ENCODE data around the gene PTPN14.
"Not testable (repeated sequence)": the region's sequence is repeated elsewhere in the genome, so short reads cannot be mapped to it uniquely, and the experiment has no call there.

The PTPN14 gene

DNA sequence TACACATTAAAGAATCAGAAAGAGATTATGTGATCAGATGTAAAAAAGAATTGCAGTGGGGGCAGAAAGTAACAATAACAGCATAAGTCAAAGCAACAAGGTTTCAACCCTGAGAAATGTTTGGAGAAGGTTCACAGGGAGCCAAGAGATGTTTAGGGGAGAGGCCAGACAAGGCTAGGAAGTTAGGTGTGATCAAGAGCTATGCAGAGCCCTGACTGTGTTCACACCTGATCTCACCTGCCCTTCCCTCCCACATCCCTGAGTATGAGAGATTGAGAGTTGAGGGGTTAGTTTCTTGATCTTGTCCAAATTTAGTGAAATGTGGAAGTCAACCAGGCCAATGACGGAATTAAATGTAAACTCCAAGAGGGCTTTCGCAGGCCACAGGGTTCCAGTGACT lies 10.2 kb downstream of the PTPN14 start:
- no peak for DNase-seq (ENCODE audit: low read depth)

DNA sequence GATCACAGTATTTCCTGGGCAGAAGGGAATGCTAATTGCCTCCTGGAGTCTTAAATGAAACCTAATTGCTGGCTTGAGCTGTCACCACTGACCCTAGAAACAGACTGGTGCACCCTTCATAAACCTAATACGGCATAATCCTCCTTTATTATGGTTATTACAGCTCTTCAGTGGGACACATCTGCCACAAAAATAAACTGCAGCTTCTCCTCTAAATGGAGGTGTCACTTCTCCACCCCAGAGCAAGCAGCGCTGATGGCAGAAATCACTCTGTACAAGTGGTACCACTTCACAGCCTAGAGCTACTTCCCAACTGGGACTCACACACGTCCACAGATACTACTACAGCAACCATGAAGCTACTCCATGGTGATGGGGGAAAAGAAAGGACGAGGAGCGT lies 11.1 kb downstream of the PTPN14 start:
- no peak for DNase-seq (ENCODE audit: low read depth)

DNA sequence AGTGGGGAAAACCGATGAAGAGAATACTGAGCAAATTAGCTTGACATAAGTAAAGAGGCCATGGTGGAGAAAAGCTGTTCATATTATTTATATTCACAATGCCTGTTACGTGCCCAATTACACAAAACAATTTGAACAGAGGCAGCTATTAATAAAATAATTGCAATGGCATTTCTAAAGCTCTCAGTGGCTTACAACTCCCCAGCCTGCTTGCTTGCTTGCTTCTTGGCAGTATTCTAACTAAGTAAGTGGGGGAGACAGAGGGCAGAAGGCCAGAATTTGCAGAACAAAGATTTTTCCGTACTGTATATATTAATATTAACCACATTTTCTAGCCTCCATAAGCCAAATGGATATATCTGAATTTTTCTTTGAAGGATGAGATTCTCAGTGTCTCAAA lies 12.9 kb downstream of the PTPN14 start:
- DNase-seq (ENCODE audit: low read depth) = no peak

DNA sequence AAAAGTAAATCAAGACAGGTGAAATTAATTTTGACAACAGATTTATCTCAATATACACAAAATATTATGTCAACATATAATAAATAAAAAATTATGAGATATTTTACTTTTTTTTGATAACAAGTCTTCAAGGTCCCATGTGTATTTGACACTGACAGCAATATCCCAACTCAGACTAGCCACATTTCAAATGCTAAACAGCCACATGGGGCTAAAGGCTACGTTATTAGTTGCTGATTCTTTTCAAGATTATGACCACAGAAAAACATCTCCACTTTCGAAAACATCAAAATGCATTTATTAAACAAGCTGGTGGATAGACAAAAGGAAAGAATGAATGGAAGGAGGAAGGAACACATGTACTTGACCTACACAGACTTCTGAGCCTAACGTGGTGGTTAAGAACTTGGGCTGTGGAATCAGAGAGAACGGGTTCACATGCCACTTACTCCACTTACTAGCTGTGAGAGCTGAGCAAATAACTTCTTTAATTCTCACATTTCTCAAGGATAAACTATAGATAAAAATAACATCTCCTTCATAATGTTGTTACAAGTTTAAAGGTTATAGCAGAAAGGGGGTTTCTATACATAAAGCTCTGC lies 13.4 kb downstream of the PTPN14 start:
- no peak for DNase-seq (ENCODE audit: low read depth)

DNA sequence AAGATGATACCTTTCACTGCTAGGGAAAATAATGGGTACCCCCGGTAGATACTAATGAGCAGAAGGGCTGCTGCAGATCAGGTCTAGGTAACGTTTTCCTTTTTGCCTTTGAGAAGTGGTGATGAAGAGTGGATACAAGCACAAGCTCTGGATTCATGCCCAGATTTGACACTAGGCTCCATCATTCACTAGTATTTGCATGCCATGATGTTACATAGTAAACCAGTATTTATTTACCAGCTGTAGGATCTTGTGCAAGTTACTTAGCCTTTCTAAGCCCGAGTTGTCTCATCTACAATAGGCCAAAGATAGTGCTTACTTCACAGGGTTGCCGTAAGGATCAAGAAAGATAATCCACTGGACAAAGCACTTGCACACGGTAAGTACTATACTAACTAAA lies 14.2 kb downstream of the PTPN14 start:
- no peak for DNase-seq (ENCODE audit: low read depth)

DNA sequence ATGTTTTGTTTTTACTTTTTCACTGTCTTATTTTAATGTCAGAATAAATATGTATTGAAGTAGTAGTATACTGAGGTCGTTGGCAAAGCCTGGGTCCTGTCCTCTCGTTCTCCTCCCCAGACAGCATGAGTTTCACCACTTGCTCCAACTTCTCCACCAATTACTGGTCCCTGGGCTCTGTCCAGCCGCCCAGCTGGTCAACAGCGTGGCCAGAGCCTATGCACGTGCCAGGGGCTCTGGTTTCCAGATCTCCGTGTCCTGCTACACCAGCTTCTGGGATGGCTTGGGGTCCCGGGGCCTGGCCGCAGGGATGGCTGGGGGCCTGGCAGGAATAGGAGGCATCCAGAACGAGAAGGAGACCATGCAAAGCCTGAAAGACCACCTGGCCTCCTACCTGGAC lies 19.3 kb downstream of the PTPN14 start:
- DNase-seq (ENCODE audit: low read depth) = no peak

DNA sequence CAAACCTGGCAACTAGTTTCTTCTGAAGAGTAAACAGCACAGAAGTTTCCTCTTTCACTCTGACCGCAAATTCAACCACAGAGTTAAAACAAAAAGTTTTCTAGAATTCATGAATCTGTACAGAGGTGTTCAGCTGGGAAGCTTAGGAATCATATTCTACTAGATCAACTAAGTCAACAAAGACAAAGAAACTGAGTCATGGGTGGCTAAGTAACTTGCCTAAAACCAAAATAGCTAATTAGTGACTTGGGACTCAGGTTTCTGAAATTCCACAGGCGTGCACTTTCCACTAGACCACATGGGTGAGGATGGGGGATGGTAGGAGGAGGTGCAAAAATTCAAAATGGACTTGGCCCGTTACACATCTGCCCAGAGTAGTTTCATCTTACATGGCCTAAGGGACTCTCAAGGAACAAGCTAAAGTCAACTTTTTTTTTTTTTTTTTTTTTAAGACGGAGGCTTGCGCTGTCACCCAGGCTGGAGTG lies 25.8 kb downstream of the PTPN14 start:
- no peak for DNase-seq (ENCODE audit: low read depth)

DNA sequence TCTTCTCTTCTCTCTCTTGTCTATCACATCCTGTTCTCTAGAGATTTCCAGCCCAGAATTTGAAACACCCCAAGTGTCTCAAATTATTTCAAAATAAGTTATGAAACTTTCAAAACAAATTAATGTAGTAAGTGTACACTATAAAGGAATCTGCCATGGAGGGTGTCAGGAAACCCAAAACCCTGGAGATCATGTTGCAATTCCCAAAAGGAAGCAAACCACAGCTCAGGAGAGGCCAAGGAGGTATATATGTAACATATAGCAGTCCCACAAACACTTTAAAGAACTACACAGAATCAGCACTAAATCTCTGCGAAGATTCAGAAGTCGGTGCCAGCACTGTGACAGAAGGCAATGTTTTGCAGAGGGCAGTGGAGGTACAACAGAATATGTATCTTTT lies 26.6 kb downstream of the PTPN14 start:
- DNase-seq (ENCODE audit: low read depth) = no peak

DNA sequence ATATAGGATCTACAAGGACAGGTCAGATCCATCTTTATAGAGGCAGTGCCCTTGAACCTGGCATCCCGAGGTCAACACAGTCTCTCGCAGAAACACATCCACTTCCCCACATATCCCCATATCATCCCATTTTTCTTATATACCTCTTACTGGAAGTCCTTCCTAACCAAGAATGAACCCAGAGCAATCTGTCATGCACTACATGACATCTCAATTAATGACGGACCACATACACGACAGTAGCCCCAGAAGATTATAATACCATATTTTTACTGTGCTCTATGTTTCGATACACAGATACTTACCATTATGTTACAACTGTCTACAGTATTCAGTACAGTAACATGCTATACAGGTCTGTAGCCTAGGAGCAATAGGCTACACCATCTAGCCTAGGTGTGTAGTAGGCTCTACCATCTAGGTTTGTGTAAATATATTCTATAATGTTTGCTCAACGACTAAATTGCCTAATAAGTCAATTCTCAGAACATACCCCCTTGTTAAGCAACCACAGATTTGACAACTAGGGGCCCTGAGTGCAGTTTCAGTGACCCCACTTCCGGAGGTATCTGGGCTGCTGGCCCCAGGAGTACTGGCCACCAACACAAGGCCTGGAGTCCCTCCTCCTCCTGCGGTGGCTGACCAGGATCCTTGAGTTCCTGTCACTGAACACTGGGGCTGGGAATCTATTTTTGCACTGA lies 28.1 kb downstream of the PTPN14 start:
- DNase-seq (ENCODE audit: low read depth) = no peak

DNA sequence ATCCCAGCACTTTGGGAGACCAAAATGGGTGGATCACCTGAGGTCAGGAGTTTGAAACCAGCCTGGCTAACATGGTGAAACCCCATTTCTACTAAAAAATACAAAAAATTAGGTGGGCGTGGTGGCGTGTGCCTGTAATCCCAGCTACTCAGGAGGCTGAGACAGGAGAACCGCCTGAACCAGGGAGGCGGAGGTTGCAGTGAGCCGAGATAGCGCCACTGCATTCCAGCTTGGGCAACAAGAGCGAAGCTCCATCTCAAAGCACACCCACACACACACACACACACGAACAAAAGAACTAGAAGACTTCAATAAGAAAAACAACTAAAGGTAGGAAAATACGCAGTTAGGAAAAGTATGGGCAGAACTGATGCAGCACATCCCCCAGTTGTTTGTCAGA lies 29.9 kb downstream of the PTPN14 start:
- DNase-seq (ENCODE audit: low read depth) = not testable (repeated sequence)

DNA sequence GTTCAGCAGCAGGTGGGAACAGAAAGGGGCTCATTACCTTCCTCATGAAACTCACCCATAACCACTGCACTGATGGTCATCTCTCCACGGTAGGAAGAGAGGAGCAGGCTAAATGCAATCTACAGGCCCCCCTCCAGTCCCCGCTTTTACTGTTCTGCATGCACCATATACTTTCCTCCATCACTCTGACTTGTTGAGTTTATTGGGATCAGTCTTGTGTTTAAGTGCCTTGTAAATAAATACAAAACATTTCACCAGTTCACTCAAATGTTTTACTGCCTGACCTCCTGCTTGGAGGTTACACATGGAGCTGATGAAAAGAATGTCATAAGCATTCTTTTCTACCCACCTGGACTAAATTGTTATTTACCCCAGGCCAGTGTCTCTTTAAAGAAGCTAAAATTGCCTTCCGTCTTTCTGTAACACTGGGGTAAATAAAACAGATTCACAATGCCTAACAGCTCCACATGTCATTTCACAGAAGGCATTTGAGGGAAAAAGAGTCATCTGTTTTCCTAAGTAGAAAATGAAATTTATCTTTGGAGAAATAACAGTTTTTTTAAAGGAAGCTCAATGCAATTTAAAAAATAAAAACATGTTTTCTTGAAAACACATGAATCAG lies 30.7 kb downstream of the PTPN14 start:
- DNase-seq (ENCODE audit: low read depth) = no peak

DNA sequence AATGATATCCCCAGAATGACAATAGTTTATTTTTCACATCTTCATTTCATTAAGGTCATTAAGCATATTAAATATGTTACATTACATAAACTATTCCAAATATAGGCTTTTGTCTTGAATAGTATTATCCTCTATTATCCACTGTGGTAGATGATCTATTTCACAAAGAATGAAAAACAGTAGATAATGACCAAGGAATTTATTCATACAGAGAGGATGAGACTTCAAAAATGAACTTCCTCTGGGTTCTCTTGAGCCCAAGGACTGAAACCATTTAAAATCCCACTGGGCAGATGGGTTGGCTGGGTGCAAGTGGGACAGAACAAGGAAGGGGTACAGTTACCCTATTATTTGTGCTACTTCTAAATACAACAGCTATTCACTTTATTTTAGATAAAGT lies 33.0 kb downstream of the PTPN14 start:
- no peak for DNase-seq (ENCODE audit: low read depth)

DNA sequence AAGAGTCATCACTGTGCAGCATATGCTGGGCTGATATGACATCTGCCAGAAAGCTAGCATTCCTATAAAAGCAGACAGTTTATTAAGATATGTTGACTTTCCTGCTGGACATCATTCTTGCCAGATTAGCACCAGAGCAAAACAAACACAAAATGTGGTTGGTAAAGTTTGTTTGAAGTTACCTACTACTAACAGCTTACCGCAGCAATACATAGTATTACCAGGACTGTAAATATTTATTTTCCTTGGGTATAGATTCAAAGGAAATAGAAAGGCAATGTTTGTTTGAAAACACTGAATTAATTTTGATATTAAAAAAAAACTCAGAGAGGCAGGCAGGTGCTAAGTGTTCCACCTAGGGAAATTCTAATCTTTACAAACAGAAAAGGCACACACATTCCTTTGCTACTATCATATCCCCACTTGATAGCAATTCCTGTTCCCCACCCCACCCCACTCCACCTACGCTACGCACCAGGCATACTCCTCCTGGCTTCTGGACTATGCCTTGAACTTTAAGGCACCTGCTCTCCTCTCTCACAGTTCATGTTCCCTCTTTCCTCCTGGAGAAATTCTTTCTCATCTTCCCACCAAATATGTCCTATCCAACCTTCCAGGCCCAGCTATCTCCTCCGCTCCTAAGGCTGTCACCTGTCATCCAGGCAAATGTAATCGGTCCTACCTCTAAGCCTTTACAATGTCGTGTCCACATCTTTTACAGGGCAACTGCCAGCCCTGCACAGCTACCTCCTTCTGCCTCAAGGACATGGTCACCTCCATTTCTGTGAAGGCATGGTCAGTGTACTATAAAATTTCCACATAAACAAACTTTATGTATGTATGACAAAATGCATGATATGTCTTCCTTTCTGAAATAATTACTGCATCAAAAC lies 34.7 kb downstream of the PTPN14 start:
- DNase-seq (ENCODE audit: low read depth) = no peak

DNA sequence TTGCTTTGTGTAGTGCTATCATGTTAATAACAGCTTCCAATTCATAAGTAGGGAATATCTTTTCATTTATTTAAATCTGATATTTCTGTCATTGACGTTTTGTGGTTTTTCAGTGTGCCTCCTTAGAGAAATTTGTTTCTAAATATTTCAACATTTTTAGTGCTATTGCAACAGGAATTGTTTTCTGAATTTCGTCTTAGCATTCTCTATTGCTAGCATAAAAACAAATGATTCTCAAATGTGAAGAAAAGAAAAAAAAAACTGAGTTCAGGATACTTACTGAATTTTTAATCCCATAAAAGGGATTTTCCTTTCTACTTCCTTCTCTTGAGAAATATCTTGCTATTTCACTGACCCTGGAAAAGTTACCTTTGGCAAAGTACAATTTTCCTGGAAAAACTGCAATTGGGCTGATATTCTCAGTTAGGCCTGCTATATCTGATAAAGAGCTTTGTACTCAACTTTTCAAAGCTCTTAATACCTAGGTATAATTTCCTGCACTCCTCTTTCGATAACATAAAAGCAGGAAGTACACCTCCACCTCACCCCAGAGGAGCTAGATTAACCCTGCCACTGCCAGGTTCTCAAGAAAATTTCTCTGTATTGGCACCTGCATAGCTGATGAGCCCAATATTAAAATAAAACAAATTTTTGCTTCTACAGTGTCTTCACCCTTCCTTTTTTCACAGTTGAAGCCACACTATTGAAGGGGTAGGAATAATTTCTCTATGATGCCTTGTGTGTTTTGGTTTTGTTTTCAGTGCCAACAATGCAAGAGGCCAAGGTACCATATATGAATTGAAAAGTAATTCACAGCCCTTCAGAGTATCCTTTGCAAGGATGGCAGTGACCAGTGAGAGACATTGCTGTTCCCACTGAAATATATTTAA lies 35.6 kb downstream of the PTPN14 start:
- no peak for DNase-seq (ENCODE audit: low read depth)

DNA sequence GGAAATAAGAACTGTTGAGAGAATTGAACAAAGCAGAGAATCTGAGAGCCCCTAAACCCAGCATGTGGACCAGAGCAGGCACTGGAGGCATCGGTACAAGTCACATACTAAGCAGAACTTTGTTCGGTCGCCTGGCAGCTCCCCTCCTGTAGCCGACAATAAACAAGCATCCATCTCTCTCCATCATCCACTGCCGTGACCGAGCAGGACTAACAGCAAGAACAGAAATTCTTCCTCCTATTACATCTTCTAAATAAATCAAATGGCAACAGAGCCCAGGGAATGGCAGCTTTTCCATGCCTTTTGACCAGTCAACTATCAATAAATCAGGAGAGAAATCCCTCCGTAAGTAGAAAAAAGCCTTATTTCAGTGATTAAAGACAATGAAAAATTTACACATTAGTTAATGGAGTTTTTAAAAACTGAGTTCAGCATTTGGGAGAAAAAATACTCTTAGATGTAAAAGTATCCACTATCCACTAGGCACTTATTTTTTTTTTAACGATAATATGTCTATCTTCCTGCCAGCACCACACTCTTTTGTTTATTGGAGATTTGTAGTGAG lies 36.5 kb downstream of the PTPN14 start:
- DNase-seq (ENCODE audit: low read depth) = no peak

DNA sequence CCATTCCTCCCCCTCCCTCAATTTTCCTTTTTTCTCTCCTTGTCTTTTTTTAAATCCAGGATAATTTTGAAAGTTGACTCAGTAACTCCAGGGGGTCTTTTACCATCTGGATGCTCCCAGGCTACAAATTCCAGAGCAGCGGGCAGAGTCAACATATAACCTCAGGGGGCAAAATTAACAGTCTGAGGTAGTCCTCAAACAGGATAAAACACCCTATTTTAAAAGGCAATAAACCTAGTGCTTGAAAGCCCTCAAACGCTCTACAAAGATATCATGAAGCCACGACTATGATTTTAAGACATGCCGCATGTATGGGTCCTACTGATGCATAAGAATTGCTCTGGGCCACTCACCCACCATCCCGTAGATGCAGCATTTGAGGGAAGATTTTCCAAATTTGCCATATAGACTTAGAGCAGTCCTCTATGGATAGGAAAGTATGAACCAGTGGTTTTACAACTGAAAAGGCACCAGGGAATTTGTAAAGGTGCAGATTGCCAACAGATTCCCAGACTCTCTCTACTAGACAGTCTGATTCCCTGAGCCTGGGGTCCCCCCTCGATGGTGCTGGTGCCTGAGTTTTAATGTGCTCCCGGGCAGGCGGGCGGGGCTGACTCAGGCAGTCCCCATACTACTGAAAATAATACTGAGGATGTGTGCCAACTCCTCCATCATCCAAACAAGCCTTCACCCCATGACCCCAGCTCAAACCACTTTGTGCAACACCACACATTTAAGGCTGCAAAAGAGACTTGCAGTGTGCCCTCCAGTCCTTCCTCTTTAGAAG lies 37.2 kb downstream of the PTPN14 start:
- DNase-seq (ENCODE audit: low read depth) = no peak

DNA sequence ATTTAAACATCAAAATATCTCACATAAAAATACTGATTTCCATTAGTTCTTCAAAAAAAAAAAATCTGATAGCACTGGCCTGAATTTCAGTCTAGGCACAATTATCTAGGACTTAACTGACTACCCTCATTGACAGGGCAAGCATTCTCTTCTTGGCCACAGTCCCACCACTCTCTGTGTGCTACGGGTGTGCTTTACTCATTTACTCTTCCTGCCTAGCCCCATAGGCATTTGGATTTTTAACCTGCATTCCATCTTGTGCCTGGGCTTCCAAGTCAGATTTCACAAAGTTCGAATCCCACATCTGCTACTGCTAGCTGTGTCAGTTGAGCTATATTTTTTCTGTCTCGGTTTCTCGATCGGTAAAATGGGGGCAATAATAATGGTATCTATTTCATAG lies 38.0 kb downstream of the PTPN14 start:
- no peak for DNase-seq (ENCODE audit: low read depth)

DNA sequence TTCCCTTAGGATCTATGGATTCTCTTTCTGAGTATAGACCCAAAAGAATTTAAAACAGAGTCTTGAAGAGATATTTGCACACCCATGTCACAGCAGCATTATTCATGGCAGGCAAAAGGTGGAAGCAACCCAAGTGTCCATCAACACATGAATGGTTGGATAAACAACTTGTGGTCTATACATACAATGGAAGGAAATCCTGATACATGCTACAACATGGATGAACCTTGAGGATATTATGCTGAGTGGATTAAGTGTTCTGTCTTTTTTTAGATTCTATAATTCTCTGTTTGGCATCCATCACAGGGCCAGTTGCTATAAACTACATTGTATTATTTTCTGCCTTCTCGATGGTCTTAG lies 39.8 kb downstream of the PTPN14 start:
- no peak for DNase-seq (ENCODE audit: low read depth)

DNA sequence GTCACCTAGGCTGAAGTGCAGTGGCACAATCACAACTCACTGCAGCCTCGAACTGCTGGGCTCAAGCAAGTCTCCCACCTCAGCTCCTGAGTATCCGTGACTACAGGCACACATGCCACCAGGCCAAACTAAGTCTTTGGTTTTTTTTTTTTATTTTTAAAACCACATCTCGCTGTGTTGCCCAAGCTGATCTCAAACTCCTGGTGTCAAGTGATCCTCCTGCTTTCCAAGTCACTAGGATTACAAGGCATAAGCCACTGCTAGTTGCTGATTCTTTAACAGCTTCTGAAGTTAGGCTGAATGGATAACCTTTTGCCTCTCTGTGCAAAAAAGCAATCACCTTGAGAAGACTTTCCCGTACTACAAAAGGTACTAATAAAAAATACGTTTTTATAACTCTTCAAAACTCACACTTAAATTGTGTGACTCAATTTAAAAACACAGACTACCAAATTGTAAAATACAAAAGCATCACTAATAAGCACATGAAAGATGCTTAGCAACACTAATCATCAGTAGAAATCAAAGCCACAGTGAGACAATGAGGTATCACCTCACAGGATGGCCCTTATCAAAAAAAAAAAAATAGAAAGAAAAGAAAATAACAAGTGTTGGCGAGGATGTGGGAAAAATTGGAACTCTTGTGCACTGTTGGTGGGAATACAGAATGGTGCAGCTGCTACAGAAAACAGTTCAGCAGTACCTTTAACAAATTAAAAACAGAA lies 40.3 kb downstream of the PTPN14 start:
- no peak for DNase-seq (ENCODE audit: low read depth)

DNA sequence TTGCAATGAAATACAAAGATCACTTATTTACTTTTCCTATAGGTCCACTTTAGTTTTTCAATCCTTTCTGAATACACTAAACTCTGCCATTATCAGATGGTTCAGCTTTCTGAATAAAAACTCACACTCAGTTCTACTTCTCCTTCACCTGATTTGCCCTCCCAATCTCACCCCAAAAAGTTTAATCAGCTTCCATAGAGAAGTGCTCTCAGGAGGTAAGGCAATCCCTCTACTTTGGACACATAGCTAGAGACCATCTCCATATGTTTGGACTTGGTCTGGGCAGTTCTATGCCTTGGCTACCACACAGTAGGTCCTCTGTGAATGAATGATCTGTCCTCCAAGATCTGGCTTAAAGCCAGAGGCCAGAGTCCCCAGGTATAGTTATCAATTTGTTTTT lies 40.9 kb downstream of the PTPN14 start:
- DNase-seq (ENCODE audit: low read depth) = no peak
